WTC11 (cell line): ENCODE results near the gene KCNMA1. TPM values are rescaled to one million over a fixed set of nuclear protein-coding genes. Genes with fewer than 3 reads are reported as not detected.

Experiments
- ATAC-seq: fragments of 200-7000 bp; cut with Tn5 transposase; 2 replicates; pipeline ENCODE4 v1.10.0; 2021; ENCODE audit warnings: mild to moderate bottlenecking, moderate library complexity
- CTCF ChIA-PET: fragments of 300-600 bp; sonication (Branson Sonifier 250); formaldehyde crosslinking; loops from one replicate; lab custom pipeline; 2021; ENCODE audit warnings: antibody characterized with exemption; lab: Charles Lee
- POLR2A ChIA-PET: fragments of 350-600 bp; sonication (Branson Sonifier 250); formaldehyde crosslinking; loops from one replicate; lab custom pipeline; 2021; ENCODE audit warnings: antibody characterized with exemption; lab: Charles Lee
- DNase-seq: peaks from one replicate; pipeline ENCODE4 v3.0.0; 2021; ENCODE audit warnings: low spot score
- H3K27ac Mint-ChIP-seq: 2 replicates; pipeline ENCODE4 v1.8.0; 2021; ENCODE audit warnings: mixed read lengths
- H3K27me3 Mint-ChIP-seq: 2 replicates; pipeline ENCODE4 v1.8.0; 2021; ENCODE audit warnings: low read depth, mild to moderate bottlenecking, moderate library complexity, mixed read lengths
- H3K36me3 Mint-ChIP-seq: 2 replicates; pipeline ENCODE4 v1.8.0; 2021; ENCODE audit warnings: mixed read lengths
- H3K4me1 Mint-ChIP-seq: 2 replicates; pipeline ENCODE4 v1.8.0; 2022; ENCODE audit warnings: mixed read lengths
- H3K4me3 Mint-ChIP-seq: 2 replicates; pipeline ENCODE4 v1.8.0; 2021; ENCODE audit warnings: mild to moderate bottlenecking, moderate library complexity, mixed read lengths
- H3K9me3 Mint-ChIP-seq: 2 replicates; pipeline ENCODE4 v1.8.0; 2021; ENCODE audit warnings: mixed read lengths
- AR ChIP-seq: fragments of 250-450 bp; sonication (Bioruptor Pico); IDR thresholded peaks from 2 replicates; pipeline ENCODE4 v1.9.0; 2021; ENCODE audit warnings: mild to moderate bottlenecking
- ATF3 ChIP-seq: sonication (generic); formaldehyde crosslinking; conservative IDR thresholded peaks from 2 replicates; pipeline ENCODE4 v1.8.1; 2022; ENCODE audit warnings: mild to moderate bottlenecking, missing genetic modification reagents
- EMX1 ChIP-seq: fragments of 250-450 bp; sonication (Bioruptor Pico); IDR thresholded peaks from 2 replicates; pipeline ENCODE4 v1.8.0; 2021; ENCODE audit warnings: mild to moderate bottlenecking
- ESRRA ChIP-seq: sonication (generic); formaldehyde crosslinking; IDR thresholded peaks from 2 replicates; pipeline ENCODE4 v1.8.1; 2022; ENCODE audit warnings: mild to moderate bottlenecking, missing genetic modification reagents, borderline replicate concordance
- FOXJ3 ChIP-seq: sonication (generic); formaldehyde crosslinking; IDR thresholded peaks from 2 replicates; pipeline ENCODE4 v1.9.0; 2021; ENCODE audit warnings: missing genetic modification reagents, mild to moderate bottlenecking, borderline replicate concordance
- FOXP1 ChIP-seq: sonication (generic); formaldehyde crosslinking; IDR thresholded peaks from 2 replicates; pipeline ENCODE4 v1.8.0; 2022; ENCODE audit warnings: missing genetic modification reagents, mild to moderate bottlenecking, moderate library complexity, borderline replicate concordance
- GABPB1 ChIP-seq: sonication (generic); formaldehyde crosslinking; IDR thresholded peaks from 2 replicates; pipeline ENCODE4 v1.8.1; 2023; ENCODE audit warnings: mild to moderate bottlenecking, missing genetic modification reagents
- IRF2 ChIP-seq: sonication (generic); formaldehyde crosslinking; IDR thresholded peaks from 2 replicates; pipeline ENCODE4 v1.8.0; 2022; ENCODE audit warnings: low read depth, missing genetic modification reagents, borderline replicate concordance
- NFATC4 ChIP-seq: fragments of 250-450 bp; sonication (Bioruptor Pico); IDR thresholded peaks from 2 replicates; pipeline ENCODE4 v1.9.0; 2021; ENCODE audit warnings: mild to moderate bottlenecking
- PREB ChIP-seq: sonication (generic); formaldehyde crosslinking; IDR thresholded peaks from 2 replicates; pipeline ENCODE4 v1.8.1; 2022; ENCODE audit warnings: mild to moderate bottlenecking, missing genetic modification reagents, moderate library complexity, borderline replicate concordance
- RORB ChIP-seq: fragments of 250-450 bp; sonication (Bioruptor Pico); IDR thresholded peaks from 2 replicates; pipeline ENCODE4 v1.9.0; 2021; ENCODE audit warnings: mild to moderate bottlenecking
- SMAD3 ChIP-seq: sonication (generic); formaldehyde crosslinking; IDR thresholded peaks from 2 replicates; pipeline ENCODE4 v1.8.0; 2022; ENCODE audit warnings: missing genetic modification reagents, mild to moderate bottlenecking, borderline replicate concordance
- ZNF219 ChIP-seq: sonication (generic); formaldehyde crosslinking; IDR thresholded peaks from 2 replicates; pipeline ENCODE4 v1.8.0; 2023; ENCODE audit warnings: missing genetic modification reagents, mild to moderate bottlenecking, borderline replicate concordance
- ZNF232 ChIP-seq: sonication (generic); formaldehyde crosslinking; IDR thresholded peaks from 2 replicates; pipeline ENCODE4 v1.8.0; 2022; ENCODE audit warnings: mild to moderate bottlenecking, missing genetic modification reagents
- ZNF416 ChIP-seq: fragments of 250-450 bp; sonication (Bioruptor Pico); IDR thresholded peaks from 2 replicates; pipeline ENCODE4 v1.9.0; 2021; ENCODE audit warnings: mild to moderate bottlenecking, inconsistent platforms
- ZNF532 ChIP-seq: fragments of 250-450 bp; sonication (Bioruptor Pico); IDR thresholded peaks from 2 replicates; pipeline ENCODE4 v1.9.0; 2021; ENCODE audit warnings: mild to moderate bottlenecking, borderline replicate concordance
- total RNA-seq: library from RNA; stranded (reverse); gene quantifications from 3 replicates; pipeline ENCODE4 v1.2.3, GENCODE V29; 2021
- TF ChIP-seq, protein P1 (sequence below): sonication (generic); formaldehyde crosslinking; IDR thresholded peaks from 2 replicates; pipeline ENCODE4 v1.8.0; 2022; ENCODE audit warnings: missing genetic modification reagents
- TF ChIP-seq, protein P2 (sequence below): fragments of 200-600 bp; IDR thresholded peaks from 2 replicates; pipeline ENCODE4 v1.8.0; 2022; ENCODE audit warnings: antibody characterized with exemption
- TF ChIP-seq, protein P3 (sequence below): sonication (generic); formaldehyde crosslinking; IDR thresholded peaks from 2 replicates; pipeline ENCODE4 v1.8.1; 2022; ENCODE audit warnings: missing genetic modification reagents, borderline replicate concordance
- TF ChIP-seq, protein P4 (sequence below): sonication (generic); formaldehyde crosslinking; IDR thresholded peaks from 2 replicates; pipeline ENCODE4 v1.8.1; 2023; ENCODE audit warnings: mild to moderate bottlenecking, missing genetic modification reagents

The KCNMA1 gene
- total RNA-seq, 1 experiment from 2014 or later = 7.3 TPM

GRCh38 chr10:77264527-77264926 lies 373.1 kb downstream of the KCNMA1 start (continued):
- TF ChIP-seq, protein P1, sequence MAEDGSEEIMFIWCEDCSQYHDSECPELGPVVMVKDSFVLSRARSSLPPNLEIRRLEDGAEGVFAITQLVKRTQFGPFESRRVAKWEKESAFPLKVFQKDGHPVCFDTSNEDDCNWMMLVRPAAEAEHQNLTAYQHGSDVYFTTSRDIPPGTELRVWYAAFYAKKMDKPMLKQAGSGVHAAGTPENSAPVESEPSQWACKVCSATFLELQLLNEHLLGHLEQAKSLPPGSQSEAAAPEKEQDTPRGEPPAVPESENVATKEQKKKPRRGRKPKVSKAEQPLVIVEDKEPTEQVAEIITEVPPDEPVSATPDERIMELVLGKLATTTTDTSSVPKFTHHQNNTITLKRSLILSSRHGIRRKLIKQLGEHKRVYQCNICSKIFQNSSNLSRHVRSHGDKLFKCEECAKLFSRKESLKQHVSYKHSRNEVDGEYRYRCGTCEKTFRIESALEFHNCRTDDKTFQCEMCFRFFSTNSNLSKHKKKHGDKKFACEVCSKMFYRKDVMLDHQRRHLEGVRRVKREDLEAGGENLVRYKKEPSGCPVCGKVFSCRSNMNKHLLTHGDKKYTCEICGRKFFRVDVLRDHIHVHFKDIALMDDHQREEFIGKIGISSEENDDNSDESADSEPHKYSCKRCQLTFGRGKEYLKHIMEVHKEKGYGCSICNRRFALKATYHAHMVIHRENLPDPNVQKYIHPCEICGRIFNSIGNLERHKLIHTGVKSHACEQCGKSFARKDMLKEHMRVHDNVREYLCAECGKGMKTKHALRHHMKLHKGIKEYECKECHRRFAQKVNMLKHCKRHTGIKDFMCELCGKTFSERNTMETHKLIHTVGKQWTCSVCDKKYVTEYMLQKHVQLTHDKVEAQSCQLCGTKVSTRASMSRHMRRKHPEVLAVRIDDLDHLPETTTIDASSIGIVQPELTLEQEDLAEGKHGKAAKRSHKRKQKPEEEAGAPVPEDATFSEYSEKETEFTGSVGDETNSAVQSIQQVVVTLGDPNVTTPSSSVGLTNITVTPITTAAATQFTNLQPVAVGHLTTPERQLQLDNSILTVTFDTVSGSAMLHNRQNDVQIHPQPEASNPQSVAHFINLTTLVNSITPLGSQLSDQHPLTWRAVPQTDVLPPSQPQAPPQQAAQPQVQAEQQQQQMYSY (CRISPR knock-in tag) = no peak
- no peak for TF ChIP-seq PREB (CRISPR knock-in tag)
- no peak for TF ChIP-seq ESRRA
- TF ChIP-seq, protein P2, sequence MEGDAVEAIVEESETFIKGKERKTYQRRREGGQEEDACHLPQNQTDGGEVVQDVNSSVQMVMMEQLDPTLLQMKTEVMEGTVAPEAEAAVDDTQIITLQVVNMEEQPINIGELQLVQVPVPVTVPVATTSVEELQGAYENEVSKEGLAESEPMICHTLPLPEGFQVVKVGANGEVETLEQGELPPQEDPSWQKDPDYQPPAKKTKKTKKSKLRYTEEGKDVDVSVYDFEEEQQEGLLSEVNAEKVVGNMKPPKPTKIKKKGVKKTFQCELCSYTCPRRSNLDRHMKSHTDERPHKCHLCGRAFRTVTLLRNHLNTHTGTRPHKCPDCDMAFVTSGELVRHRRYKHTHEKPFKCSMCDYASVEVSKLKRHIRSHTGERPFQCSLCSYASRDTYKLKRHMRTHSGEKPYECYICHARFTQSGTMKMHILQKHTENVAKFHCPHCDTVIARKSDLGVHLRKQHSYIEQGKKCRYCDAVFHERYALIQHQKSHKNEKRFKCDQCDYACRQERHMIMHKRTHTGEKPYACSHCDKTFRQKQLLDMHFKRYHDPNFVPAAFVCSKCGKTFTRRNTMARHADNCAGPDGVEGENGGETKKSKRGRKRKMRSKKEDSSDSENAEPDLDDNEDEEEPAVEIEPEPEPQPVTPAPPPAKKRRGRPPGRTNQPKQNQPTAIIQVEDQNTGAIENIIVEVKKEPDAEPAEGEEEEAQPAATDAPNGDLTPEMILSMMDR = no peak
- no peak for TF ChIP-seq EMX1 (CRISPR knock-in tag)
- TF ChIP-seq AR (CRISPR knock-in tag) = no peak
- no peak for TF ChIP-seq FOXP1
- no peak for TF ChIP-seq SMAD3 (CRISPR knock-in tag)
- TF ChIP-seq, protein P3, sequence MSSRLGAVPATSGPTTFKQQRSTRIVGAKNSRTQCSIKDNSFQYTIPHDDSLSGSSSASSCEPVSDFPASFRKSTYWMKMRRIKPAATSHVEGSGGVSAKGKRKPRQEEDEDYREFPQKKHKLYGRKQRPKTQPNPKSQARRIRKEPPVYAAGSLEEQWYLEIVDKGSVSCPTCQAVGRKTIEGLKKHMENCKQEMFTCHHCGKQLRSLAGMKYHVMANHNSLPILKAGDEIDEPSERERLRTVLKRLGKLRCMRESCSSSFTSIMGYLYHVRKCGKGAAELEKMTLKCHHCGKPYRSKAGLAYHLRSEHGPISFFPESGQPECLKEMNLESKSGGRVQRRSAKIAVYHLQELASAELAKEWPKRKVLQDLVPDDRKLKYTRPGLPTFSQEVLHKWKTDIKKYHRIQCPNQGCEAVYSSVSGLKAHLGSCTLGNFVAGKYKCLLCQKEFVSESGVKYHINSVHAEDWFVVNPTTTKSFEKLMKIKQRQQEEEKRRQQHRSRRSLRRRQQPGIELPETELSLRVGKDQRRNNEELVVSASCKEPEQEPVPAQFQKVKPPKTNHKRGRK = no peak
- TF ChIP-seq, protein P4, sequence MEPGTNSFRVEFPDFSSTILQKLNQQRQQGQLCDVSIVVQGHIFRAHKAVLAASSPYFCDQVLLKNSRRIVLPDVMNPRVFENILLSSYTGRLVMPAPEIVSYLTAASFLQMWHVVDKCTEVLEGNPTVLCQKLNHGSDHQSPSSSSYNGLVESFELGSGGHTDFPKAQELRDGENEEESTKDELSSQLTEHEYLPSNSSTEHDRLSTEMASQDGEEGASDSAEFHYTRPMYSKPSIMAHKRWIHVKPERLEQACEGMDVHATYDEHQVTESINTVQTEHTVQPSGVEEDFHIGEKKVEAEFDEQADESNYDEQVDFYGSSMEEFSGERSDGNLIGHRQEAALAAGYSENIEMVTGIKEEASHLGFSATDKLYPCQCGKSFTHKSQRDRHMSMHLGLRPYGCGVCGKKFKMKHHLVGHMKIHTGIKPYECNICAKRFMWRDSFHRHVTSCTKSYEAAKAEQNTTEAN (CRISPR knock-in tag) = no peak
- TF ChIP-seq RORB (CRISPR knock-in tag) = no peak

- CTCF ChIA-PET = no interaction called here
- Mint-ChIP-seq H3K4me1 (no peaks in the 10 kb centered on the region), H3K36me3 (no peaks in the 10 kb centered on the region), H3K27me3 (no peaks in the 10 kb centered on the region; the same call in 1 of the 2 replicates), H3K27ac (no peak overlapping the region), H3K4me3 (no peak overlapping the region), H3K9me3 (no peaks in the 10 kb centered on the region)
- POLR2A ChIA-PET = no interaction called here
- ATAC-seq = no peak
- no peak for DNase-seq
- TF ChIP-seq ZNF416 (CRISPR knock-in tag) (no peak), ZNF532 (CRISPR knock-in tag) (no peak), ZNF232 (CRISPR knock-in tag) (no peak), FOXJ3 (CRISPR knock-in tag) (no peak), FOXP1 (no peak), ZNF219 (CRISPR knock-in tag) (no peak), IRF2 (no peak), NFATC4 (no peak), ATF3 (CRISPR knock-in tag) (no peak), GABPB1 (CRISPR knock-in tag) (no peak)
Measured at GRCh38 chr10:77264107-77264506, 373.5 kb downstream of the KCNMA1 start.
